Measurements from ENCODE around the gene AFF1.
"Not testable (repeated sequence)": the region's sequence is repeated elsewhere in the genome, so short reads cannot be mapped to it uniquely, and the experiment has no call there.

AFF1 gene

GRCh38 chr4:87031920-87032319 is 97.1 kb downstream of the AFF1 start:
- DNase-seq (ENCODE audit: low read depth in 2 of 2, low spot score in 1 of 2), result no peak

DNA sequence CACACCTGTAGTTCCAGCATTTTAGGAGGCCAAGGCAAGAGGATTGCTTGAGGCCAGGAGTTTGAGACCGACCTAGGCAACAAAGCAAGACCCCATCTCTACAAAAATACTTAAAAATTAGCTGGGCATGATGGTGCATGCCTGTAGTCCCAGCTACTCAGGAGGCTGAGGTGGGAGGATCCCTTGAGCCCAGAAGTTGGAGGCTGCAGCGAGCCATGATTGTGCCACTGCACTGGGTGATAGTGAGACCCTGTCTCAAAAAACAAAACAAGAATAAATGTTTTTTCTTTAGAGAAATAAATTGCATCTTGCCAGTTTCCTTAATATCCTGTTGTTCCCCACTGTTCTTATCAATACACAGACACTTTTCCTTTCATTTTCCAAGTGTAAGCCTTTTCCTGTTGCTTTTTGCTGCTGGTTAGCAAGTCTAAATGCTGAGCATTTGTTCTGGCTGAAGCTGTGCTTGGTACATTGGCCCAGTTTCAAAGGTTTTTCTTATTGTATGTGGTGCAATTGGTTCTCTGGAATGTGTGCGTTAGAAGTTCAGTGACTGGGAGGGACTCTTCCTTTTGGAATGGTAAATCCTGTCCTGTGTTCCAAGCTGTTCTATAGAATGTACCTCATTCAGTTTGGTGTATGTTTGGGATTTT is 98.2 kb downstream of the AFF1 start:
- DNase-seq (ENCODE audit: low read depth in 2 of 2, low spot score in 1 of 2), result no peak

- no peak for DNase-seq (ENCODE audit: low read depth in 2 of 2, low spot score in 1 of 2)
Observed at GRCh38 chr4:87033902-87034301, 99.1 kb downstream of the AFF1 start.

GRCh38 chr4:87034527-87034926 is 99.7 kb downstream of the AFF1 start:
- no peak for DNase-seq (ENCODE audit: low read depth in 2 of 2, low spot score in 1 of 2)

DNA sequence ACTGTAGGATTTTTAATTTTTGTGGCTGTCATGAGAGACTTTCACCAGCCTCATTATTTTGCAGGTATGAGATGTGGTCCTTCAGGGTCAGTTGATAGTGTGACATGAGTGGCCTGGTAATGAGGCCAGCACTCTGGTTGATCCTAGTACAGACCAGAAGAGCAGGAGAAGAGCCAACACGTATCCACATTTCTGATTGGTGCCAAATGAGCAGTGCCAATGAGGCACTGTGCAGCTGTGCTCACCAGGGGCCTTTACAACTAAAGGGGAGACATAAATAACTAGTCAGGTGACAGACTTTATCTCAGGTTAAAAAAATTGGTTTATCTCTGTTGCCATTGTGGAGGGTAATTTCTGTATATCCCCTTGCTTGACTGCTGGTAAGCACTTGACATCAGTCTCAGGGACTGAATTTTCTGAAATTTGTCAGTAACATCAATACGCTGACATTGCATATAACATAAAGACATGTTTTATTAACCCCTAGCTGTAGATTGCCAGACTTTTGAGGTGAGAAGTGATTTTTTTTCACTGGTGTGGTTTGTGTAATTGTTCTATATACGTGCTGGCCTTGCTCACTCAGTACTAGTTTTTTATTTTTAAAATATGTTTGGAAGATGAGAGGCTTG is 101.2 kb downstream of the AFF1 start:
- DNase-seq (ENCODE audit: low read depth in 2 of 2, low spot score in 1 of 2), result no peak

- DNase-seq (ENCODE audit: low read depth in 2 of 2, low spot score in 1 of 2), result no peak
Observed at GRCh38 chr4:87036713-87037112, 101.9 kb downstream of the AFF1 start.

- DNase-seq (ENCODE audit: low read depth in 2 of 2, low spot score in 1 of 2), result not testable (repeated sequence)
Observed at GRCh38 chr4:87037171-87037570, 102.4 kb downstream of the AFF1 start.

DNA sequence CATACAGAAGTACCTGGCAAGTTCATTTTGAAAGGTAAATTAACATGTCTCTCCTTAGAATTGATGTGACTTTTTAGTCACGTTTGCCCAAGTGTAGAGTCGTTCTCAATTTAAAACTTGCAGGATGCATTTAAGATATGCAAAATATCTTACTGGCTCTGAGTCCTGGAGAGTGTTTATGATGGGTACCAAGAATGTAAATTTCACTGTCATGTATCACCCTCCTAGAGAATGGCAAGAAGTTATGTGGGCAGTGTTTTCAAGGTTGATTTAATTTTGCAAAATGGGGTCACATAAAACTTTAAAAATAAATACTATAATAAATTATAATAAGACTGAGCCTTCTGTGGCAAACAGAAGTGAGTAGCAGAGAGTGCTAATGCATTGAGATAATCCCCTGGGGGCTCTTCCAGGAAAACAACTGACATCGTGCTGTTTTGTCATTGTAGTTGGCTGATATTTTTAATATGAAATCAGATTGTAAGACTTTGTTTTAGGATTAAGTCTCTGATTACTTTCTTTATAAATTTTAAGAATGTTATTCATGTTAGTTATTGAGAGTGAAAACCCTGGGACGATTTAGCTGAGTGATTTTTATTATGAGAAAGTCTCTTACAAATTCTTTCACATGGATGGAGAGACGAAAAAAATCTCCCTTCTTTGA is 103.0 kb downstream of the AFF1 start:
- no peak for DNase-seq (ENCODE audit: low read depth in 2 of 2, low spot score in 1 of 2)

DNA sequence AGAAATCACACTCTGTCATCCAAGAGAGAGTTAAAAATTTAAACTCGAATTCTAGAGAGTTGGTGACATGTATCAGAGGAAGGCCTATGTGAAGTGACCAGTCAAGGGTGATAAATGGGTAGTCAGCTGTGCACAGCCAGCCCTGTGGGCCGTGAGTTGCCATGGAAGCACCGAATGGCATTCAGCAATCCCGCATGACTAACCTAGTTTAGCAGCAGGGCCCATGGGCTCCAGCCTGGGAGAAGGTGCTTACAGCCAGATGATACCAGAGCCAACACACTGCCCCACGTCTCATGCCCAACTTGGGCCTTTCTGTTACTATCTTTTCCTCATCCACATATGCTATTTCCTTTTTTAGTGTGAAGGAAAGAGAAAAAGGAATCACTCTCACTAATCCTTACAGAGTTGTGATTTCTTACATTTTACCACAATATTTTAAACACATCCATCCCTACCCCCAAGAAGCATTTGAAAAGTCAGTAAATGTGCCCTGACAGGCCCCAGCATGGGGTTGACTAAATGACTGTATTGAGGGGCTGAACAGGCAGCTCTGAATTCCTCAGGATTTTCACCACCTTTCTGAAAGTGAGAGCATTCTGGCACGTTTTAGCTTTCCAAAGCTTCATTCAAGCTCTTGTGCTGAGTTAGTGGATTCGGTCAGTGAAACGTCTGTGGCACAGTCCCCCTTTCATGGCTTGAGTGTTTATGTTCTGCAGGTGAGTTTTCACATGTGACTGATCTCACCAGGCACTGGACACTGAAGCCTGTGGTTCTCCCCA is 104.2 kb downstream of the AFF1 start:
- DNase-seq (ENCODE audit: low read depth in 2 of 2, low spot score in 1 of 2), result no peak

DNA sequence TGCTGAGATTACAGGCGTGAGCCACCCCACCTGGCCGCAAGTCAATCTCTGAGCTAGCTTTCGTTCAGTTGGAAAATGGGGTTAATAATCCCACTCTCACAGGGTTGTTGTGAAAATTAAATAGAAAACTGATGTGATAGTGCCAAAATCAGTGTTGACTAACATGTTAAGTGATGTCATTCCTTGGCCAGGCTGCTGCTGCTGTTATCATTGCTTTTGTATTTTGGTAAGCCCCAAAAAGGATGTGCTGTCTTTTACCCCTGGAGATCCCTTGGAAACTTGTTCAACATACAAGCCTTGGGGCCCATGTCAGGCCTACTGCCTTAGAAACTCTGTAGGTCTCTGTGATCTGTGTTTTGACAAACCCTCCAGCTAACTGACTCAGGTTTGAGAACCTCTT is 106.3 kb downstream of the AFF1 start:
- DNase-seq (ENCODE audit: low read depth in 2 of 2, low spot score in 1 of 2), result no peak

DNA sequence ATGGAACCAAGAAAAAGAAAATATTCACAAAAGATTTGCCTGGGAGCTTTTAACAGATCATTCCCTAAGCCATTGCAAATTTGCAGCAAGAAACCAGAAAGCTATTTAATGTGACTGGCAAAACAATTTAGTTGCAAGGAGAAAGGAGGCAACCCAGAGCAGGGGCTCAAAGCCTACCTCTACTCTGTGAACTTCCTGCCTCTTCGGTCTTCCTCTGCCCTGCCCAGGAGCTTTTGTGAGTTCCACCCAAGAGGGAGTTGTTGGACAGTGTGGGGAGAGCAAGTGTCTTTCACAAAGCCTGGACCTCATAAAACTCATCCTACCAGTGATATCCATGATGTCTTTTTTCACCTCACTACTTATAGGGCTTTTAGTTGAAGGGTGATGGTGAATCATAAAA is 107.4 kb downstream of the AFF1 start:
- DNase-seq (ENCODE audit: low read depth in 2 of 2, low spot score in 1 of 2), result no peak

DNA sequence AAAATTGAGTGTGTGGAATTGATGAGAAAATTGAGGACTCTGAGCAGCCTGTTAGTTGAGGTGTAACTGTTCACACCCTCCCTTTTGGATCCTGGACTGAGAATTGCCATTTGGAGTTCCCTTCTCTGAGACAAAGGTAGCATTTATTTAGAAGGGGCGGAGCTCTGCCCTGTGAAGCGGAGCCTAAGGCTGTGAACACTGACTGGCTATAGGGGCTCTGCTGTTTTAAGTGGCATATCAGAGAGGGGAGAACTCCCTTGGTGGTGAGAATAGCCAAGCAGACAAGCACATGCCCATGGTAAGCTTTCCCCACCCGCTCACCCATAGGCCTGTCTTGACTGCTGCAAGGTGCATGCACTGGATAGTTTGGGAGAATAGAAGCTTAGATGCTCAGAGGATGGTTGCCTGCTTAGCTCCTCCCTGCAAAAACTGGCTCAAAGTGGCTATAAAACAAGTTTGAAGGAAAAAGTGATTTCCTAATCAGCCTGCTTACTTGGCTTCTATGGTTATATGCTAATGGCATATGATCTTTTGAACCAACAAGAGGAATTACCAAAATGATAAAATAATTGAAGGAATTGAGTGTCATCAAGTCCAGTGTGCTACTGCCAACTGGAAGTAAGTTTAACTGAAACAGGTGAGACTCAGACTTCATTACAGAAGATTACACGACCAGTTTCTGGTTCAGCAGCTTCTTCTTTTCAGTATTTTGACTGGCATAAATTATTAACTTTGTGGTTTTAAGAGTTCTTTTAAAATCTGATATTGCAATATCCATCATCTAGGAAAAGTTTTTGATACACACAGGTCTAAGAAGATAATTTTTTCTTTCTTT is 108.4 kb downstream of the AFF1 start:
- no peak for DNase-seq (ENCODE audit: low read depth in 2 of 2, low spot score in 1 of 2)

- DNase-seq (ENCODE audit: low read depth in 2 of 2, low spot score in 1 of 2), result no peak
Observed at GRCh38 chr4:87044511-87045233, 109.9 kb downstream of the AFF1 start.

GRCh38 chr4:87045234-87045558 is 110.4 kb downstream of the AFF1 start:
- DNase-seq (ENCODE audit: low read depth in 2 of 2, low spot score in 1 of 2), result no peak

GRCh38 chr4:87045659-87046058 is 110.8 kb downstream of the AFF1 start:
- no peak for DNase-seq (ENCODE audit: low read depth in 2 of 2, low spot score in 1 of 2)

DNA sequence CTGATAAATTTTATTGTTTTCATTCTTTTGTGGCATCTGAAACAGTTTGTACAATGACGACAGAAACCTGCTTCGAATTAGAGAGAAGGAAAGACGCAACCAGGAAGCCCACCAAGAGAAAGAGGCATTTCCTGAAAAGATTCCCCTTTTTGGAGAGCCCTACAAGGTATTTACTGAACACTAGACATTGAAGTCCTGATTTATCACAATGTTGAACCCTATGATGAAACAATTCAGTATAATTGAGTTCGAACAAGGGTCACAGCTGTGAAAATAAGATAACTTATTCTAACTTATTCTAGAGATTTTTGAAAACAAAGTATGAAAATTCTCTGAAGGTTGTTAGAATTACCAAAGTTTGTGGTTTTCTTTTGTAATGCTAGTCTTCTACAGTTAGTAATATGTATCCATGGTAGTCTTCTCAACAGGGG is 111.3 kb downstream of the AFF1 start:
- no peak for DNase-seq (ENCODE audit: low read depth in 2 of 2, low spot score in 1 of 2)

- no peak for DNase-seq (ENCODE audit: low read depth in 2 of 2, low spot score in 1 of 2)
Observed at GRCh38 chr4:87047281-87047798, 112.5 kb downstream of the AFF1 start.

DNA sequence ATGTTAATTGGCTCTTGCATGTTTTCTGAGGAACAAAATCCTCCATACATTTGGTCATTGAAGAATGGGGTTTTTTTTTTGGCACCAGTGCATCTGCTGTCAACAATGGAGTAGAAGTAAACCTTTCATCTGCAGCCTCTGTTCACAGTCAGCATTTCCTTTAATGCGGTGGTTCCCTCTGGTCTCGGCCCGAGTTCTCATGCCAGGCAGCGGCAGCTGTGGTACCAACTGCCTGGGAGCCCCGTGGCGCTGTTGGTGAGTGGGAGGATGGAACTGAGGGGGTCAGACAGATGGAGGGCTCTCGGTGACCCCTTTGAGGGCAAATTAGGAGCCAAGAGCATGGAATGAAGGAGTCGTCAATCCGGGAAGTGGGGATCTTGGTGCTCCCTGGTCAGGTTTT is 114.7 kb downstream of the AFF1 start:
- DNase-seq (ENCODE audit: low read depth in 2 of 2, low spot score in 1 of 2), result no peak

DNA sequence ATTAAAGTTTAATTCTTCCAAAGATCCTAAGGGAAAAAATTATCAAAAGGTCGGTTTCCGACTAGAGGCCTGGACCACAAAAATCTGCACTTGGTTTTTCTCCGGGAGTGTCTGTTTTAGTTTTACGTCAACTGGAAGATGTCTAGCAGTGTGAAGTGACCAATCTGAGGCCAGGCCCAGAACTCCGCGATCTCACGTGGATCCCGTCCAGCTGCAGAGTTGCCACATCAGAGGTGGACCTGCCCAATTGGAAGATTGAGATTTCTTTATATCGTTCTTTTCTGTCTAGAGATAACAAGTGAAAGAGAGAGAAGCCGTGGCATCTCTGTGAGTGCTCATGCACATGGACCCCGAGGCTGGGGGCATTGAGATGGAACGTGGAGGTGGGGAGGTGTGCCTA is 115.8 kb downstream of the AFF1 start:
- no peak for DNase-seq (ENCODE audit: low read depth in 2 of 2, low spot score in 1 of 2)

GRCh38 chr4:87051121-87051713 is 116.4 kb downstream of the AFF1 start:
- DNase-seq (ENCODE audit: low read depth in 2 of 2, low spot score in 1 of 2), result no peak
